ENCODE results near the gene ARMC5.
"Not testable (repeated sequence)": the region's sequence is repeated elsewhere in the genome, so short reads cannot be mapped to it uniquely, and the experiment has no call there.

Gene ARMC5

GRCh38 chr16:31413943-31414342, 45.4 kb upstream of the ARMC5 start:
- Histone ChIP-seq H3K27ac (ENCODE audit: low read depth, low read length, poor library complexity, severe bottlenecking) (no peak overlapping the region), H2AFZ (ENCODE audit: low read length) (no peak overlapping the region), H3K4me2 (ENCODE audit: low read length) (no peak overlapping the region), H3F3A (ENCODE audit: insufficient read depth, low read length) (no peaks in the 10 kb centered on the region), H3K79me2 (ENCODE audit: insufficient read depth, low read length) (no peaks in the 10 kb centered on the region), H4K20me1 (ENCODE audit: insufficient read depth, low read length) (no peaks in the 10 kb centered on the region), H3K9ac (ENCODE audit: low read length) (no peak overlapping the region), H3K4me1 (ENCODE audit: insufficient read depth, low read length, severe bottlenecking) (no peaks in the 10 kb centered on the region), H3K4me3 (ENCODE audit: low read depth, low read length, poor library complexity, severe bottlenecking) (no peak overlapping the region), H3K36me3 (ENCODE audit: insufficient read depth, low read length) (no peaks in the 10 kb centered on the region), H3K9me2 (ENCODE audit: low read depth, low read length) (no peaks in the 10 kb centered on the region), H3K9me3 (ENCODE audit: low read length) (no peaks in the 10 kb centered on the region), H3K27me3 (ENCODE audit: insufficient read depth, low read length) (no peaks in the 10 kb centered on the region)
- no peak for TF ChIP-seq EZH2 (IDR thresholded peaks at IDR 0.05; ENCODE audit: borderline replicate concordance, low read length)
- TF ChIP-seq CTCF (IDR thresholded peaks at IDR 0.05; ENCODE audit: low read length): no peak

GRCh38 chr16:31414706-31415105, 44.6 kb upstream of the ARMC5 start:
- H3K27me3 ChIP-seq (ENCODE audit: insufficient read depth, low read length): no peaks in the 10 kb centered on the region
- no peak overlapping the region for H3K4me2 ChIP-seq (ENCODE audit: low read length)
- TF ChIP-seq CTCF (IDR thresholded peaks at IDR 0.05; ENCODE audit: low read length): no peak
- TF ChIP-seq EZH2 (IDR thresholded peaks at IDR 0.05; ENCODE audit: borderline replicate concordance, low read length): no peak
- H3K4me1 ChIP-seq (ENCODE audit: insufficient read depth, low read length, severe bottlenecking): no peaks in the 10 kb centered on the region
- H3K9ac ChIP-seq (ENCODE audit: low read length): no peak overlapping the region
- H3K4me3 ChIP-seq (ENCODE audit: low read depth, low read length, poor library complexity, severe bottlenecking): no peak overlapping the region
- no peaks in the 10 kb centered on the region for H3F3A ChIP-seq (ENCODE audit: insufficient read depth, low read length)
- H3K27ac ChIP-seq (ENCODE audit: low read depth, low read length, poor library complexity, severe bottlenecking): no peak overlapping the region
- no peaks in the 10 kb centered on the region for H3K79me2 ChIP-seq (ENCODE audit: insufficient read depth, low read length)
- H3K9me2 ChIP-seq (ENCODE audit: low read depth, low read length): no peaks in the 10 kb centered on the region
- no peak overlapping the region for H2AFZ ChIP-seq (ENCODE audit: low read length)
- no peaks in the 10 kb centered on the region for H3K9me3 ChIP-seq (ENCODE audit: low read length)
- no peaks in the 10 kb centered on the region for H4K20me1 ChIP-seq (ENCODE audit: insufficient read depth, low read length)
- no peaks in the 10 kb centered on the region for H3K36me3 ChIP-seq (ENCODE audit: insufficient read depth, low read length)

GRCh38 chr16:31416371-31416770, 42.9 kb upstream of the ARMC5 start:
- Histone ChIP-seq H3K9me2 (ENCODE audit: low read depth, low read length) (no peaks in the 10 kb centered on the region), H3K4me2 (ENCODE audit: low read length) (no peak overlapping the region), H3K9ac (ENCODE audit: low read length) (no peak overlapping the region), H3K4me1 (ENCODE audit: insufficient read depth, low read length, severe bottlenecking) (no peaks in the 10 kb centered on the region), H3K4me3 (ENCODE audit: low read depth, low read length, poor library complexity, severe bottlenecking) (no peak overlapping the region), H2AFZ (ENCODE audit: low read length) (no peak overlapping the region), H3K9me3 (ENCODE audit: low read length) (no peaks in the 10 kb centered on the region), H3K27me3 (ENCODE audit: insufficient read depth, low read length) (no peaks in the 10 kb centered on the region), H3F3A (ENCODE audit: insufficient read depth, low read length) (no peaks in the 10 kb centered on the region), H3K36me3 (ENCODE audit: insufficient read depth, low read length) (no peaks in the 10 kb centered on the region), H4K20me1 (ENCODE audit: insufficient read depth, low read length) (no peaks in the 10 kb centered on the region), H3K27ac (ENCODE audit: low read depth, low read length, poor library complexity, severe bottlenecking) (no peak overlapping the region), H3K79me2 (ENCODE audit: insufficient read depth, low read length) (no peaks in the 10 kb centered on the region)
- no peak for TF ChIP-seq EZH2 (IDR thresholded peaks at IDR 0.05; ENCODE audit: borderline replicate concordance, low read length)
- no peak for TF ChIP-seq CTCF (IDR thresholded peaks at IDR 0.05; ENCODE audit: low read length)

GRCh38 chr16:31417036-31417435, 42.3 kb upstream of the ARMC5 start:
- H3K27ac ChIP-seq (ENCODE audit: low read depth, low read length, poor library complexity, severe bottlenecking); H3K9me2 ChIP-seq (ENCODE audit: low read depth, low read length); H3K36me3 ChIP-seq (ENCODE audit: insufficient read depth, low read length); H2AFZ ChIP-seq (ENCODE audit: low read length); H3K9me3 ChIP-seq (ENCODE audit: low read length); H3K4me1 ChIP-seq (ENCODE audit: insufficient read depth, low read length, severe bottlenecking); H3K4me2 ChIP-seq (ENCODE audit: low read length); H3F3A ChIP-seq (ENCODE audit: insufficient read depth, low read length); H4K20me1 ChIP-seq (ENCODE audit: insufficient read depth, low read length); H3K9ac ChIP-seq (ENCODE audit: low read length); H3K27me3 ChIP-seq (ENCODE audit: insufficient read depth, low read length); H3K79me2 ChIP-seq (ENCODE audit: insufficient read depth, low read length); H3K4me3 ChIP-seq (ENCODE audit: low read depth, low read length, poor library complexity, severe bottlenecking): not testable (repeated sequence)

Measured in OCI-LY1 (cell line).